ENCODE results near the gene VPS37B.

VPS37B gene

DNA sequence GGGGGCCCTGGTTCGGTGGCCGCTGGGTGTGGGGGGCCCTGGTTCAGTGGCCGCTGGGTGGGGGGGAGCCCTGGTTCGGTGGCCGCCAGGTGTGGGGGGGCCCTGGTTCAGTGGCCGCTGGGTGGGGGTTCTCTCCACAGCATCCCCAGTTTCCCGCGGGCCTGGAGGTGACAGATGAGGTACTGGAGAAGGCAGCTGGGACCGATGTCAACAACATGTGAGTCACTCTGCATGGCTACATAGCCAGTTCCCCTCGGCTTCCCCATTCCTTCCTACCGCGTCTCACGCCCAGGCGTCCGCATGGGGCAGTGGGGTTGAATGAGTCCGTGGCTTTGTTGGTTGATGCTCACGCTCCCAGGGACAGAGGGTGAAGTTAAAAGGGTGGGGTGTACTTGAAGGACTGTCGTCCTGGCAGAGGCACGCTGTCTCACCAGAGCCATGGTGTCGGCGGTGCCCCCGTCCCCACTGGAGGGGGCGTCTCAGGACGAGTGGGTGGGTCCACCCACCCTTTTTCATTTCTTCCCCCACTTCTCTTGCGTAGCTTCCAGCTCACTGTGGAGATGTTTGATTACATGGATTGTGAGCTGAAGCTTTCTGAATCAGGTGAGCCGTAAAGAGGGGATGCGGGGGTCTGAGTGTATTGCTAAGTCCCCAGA lies 45.1 kb downstream of the VPS37B start:
- no peak for DNase-seq

DNA sequence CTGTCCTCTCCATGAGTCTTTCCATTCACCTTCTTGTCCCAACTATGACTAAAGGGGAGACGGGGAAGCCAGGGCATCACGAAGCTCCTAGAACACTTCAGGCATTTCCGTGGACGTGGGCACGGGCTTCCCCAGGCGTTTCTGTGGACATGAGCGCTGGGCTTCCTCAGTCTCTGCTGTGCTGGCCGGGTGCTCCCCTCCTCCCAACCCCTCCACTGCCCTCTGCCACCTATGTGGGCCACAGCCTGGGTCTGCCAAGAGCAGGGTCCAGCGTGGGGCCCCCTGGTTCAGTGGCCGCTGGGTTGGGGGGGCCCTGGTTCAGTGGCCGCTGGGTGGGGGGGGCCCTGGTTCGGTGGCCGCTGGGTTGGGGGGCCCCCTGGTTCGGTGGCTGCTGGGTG lies 45.9 kb downstream of the VPS37B start:
- no peak for DNase-seq

- DNase-seq = no peak
Measured at GRCh38 chr12:122849352-122850047, 46.4 kb downstream of the VPS37B start.

DNA sequence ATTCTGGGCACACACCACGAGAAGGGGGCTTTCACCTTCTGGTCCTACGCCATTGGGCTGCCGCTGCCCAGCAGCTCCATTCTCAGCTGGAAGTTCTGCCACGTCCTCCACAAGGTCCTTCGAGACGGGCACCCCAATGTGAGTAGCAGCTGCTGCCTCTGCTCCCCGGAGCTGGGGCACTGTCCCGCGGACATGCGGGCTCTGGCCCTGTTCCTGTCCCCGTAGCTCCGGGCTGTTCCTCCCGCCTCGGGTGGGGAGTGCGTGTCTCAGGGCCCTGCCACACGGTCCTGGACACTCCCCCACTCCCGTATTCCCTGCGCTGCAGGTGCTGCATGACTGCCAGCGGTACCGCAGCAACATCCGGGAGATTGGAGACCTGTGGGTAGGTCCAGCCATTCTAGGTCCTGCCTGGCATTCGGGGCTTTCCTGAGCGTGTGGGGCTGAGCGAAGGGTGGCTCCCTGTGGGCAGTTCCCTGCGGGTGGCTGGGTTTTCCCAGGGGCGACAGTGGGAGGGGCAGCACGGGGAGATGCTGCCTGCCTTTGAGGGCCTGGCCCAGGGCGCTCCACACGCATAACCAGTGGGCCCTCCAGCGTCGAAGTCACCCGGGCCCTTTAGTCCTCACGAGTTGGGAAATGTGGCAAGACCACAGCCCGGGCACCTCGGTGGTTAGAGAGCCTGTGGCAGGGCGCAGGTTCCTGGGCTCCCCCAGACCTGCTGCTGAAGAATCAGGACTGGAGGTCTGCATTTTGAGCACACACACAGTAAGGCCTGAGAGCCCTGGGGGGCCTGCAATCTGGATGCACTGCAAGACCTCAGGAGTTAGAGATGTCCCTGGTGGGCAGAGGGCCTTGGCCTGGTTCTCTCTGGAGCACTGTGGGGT lies 47.2 kb downstream of the VPS37B start:
- no peak for DNase-seq

DNA sequence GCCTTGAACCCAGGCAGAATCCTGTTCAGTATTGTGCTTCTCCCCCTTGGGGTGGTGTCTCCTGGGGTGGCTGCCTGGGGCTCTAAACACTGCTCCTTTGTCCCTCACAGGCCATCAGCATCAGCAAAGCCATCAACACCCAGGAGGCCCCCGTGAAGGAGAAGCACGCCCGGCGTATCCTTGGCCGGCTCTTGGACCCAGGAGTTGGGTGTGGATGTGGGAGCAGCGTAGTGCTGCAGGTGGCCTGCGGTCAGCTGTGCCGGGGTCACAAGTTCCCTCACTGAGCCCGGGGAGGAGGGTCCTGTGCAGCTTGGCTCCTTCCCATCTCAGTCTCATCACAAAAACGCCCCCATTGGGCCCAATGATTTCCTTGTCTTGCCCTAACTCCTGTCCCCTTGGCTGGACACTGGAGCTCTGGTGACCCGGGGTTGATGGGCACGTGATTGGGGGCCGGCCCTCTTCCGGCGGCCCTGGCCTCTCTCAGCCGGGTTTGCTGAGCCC lies 48.0 kb downstream of the VPS37B start:
- no peak for DNase-seq

GRCh38 chr12:122847516-122847836 lies 48.4 kb downstream of the VPS37B start:
- DNase-seq = no peak

DNA sequence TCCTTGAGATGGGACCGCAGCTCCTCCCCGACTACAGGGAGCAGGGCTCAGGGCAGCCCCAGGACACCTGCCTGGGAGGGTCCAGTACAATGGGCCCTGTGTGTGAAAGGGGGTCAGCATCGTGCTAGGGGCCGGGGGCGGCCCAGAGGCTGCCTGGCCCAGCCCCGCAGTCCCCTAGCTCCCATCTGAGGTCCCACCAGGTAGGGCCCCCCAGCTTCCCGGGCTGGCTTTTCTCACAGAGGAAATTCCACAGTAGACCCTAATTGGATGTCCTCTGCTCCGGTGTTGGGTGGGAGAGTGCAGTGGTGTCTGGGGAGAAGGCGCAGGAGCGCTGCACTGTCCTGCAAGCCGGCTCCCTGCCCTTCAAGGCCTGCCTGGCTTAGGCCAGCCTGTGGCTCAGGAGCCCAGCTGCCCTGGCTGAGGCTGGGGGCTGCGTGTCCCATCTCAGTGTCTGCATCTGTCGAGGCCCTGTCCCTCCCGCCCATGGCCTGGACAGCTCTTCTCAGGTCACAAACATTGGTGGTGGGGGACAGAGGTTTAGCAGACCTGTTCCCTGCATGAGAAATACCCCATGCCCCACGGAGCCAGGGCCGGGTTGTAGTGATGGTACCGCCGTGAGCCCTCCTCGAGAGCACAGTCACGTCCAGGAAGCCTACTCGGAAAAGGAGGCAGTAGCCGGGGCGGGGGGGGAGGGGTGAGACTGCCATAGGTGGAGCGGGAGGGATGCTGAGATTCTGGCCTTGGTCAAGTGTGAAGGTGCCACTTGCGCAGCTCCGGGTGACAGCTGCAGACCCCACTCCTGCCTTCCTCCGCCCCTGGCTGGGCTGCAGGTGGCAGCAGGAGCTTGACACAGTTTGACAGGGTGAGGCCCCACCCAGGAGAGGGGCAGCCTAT lies 49.1 kb downstream of the VPS37B start:
- no peak for DNase-seq

GRCh38 chr12:122845865-122846621 lies 49.9 kb downstream of the VPS37B start:
- DNase-seq = no peak

GRCh38 chr12:122845041-122845864 lies 50.7 kb downstream of the VPS37B start:
- DNase-seq = no peak

DNA sequence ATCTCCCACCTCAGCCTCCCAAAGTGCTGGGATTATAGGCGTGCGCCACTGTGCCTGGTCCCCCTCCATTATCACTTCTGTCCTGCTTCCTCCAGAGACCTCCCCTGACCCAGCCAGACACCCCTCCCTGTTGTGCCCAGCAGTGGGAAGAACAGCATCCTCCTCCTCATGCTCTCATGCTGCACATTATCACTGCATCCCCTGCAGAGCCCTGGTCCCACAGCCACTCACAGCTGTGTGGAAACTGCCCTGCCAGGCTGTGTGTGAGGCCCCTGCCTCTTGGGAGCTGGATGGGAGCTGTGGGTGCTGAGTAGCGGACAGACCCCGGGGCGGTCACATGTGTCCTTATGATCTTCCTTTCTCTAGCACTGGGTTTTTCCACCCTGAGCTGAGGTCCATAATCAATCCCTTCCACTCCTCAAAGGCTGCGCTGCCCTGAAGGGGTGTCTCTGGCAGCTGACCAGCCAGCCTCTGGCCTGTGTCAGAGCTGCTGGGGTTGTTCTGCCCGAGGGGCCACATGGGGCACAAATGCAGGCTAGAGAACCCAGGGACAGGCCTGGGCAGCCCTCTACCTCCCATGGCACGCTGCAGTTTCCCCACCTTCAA lies 51.5 kb downstream of the VPS37B start:
- no peak for DNase-seq

DNA sequence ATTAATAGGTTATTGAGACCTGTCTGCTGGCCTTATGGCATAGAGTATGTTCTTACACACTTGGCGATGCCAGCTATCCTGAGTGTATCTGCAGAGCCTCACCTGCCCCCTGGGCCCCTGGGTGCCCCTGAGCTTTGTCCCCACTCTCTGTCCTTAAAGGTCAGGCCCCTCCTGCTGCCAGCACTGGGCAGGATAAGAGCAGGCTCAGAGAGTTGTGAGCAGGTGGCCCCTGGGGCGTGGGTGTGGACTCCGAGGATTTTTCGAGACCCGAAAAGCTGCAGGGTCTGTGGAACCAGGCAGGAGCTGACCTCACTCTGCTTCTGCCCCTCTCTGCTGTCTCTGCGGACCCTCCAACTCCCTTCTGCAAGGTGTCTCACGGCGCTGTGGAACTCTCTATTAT lies 52.5 kb downstream of the VPS37B start:
- DNase-seq = no peak

GRCh38 chr12:122842505-122843405 lies 53.2 kb downstream of the VPS37B start:
- DNase-seq = no peak

GRCh38 chr12:122841544-122842321 lies 54.2 kb downstream of the VPS37B start:
- DNase-seq = no peak

GRCh38 chr12:122840580-122841513 lies 55.1 kb downstream of the VPS37B start:
- DNase-seq = no peak

GRCh38 chr12:122839907-122840554 lies 55.9 kb downstream of the VPS37B start:
- no peak for DNase-seq

GRCh38 chr12:122838841-122839240 lies 57.1 kb downstream of the VPS37B start:
- no peak for DNase-seq

All from NCI-H146 (cell line).